ENCODE measurements around the gene DGKI.

DNA sequence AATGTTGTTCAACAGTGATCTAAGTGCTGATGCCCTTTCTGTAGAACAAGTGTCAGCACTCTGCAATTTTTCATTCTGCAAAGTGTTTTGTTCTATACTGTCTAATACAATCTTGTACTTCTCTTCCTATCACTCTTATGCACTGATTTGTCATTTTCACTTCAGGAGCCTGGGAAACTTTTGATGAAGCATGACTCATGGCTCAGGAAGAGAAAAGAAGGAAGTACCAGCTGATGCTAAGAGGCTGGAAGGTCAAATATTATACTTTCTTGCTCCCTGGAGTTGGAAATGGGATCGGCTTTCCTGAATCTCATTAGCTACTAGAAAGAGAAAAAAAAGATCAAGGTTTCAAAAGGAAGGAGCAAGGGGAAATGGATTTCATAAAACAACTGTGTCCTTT lies 45.8 kb downstream of the DGKI start:
- TF ChIP-seq MXI1 (IDR thresholded peaks at IDR 0.05; ENCODE audit: borderline replicate concordance, low read depth, low read length) = no peak
- TF ChIP-seq POLR2A (IDR thresholded peaks at IDR 0.05; ENCODE audit: low read depth, low read length) = no peak
- TF ChIP-seq, protein P1, sequence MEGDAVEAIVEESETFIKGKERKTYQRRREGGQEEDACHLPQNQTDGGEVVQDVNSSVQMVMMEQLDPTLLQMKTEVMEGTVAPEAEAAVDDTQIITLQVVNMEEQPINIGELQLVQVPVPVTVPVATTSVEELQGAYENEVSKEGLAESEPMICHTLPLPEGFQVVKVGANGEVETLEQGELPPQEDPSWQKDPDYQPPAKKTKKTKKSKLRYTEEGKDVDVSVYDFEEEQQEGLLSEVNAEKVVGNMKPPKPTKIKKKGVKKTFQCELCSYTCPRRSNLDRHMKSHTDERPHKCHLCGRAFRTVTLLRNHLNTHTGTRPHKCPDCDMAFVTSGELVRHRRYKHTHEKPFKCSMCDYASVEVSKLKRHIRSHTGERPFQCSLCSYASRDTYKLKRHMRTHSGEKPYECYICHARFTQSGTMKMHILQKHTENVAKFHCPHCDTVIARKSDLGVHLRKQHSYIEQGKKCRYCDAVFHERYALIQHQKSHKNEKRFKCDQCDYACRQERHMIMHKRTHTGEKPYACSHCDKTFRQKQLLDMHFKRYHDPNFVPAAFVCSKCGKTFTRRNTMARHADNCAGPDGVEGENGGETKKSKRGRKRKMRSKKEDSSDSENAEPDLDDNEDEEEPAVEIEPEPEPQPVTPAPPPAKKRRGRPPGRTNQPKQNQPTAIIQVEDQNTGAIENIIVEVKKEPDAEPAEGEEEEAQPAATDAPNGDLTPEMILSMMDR (conservative IDR thresholded peaks at IDR 0.05; ENCODE audit: low read depth, low read length) = no peak
- TF ChIP-seq MAZ (IDR thresholded peaks at IDR 0.05; ENCODE audit: borderline replicate concordance, low read depth, low read length) = no peak
- TF ChIP-seq, protein P2, sequence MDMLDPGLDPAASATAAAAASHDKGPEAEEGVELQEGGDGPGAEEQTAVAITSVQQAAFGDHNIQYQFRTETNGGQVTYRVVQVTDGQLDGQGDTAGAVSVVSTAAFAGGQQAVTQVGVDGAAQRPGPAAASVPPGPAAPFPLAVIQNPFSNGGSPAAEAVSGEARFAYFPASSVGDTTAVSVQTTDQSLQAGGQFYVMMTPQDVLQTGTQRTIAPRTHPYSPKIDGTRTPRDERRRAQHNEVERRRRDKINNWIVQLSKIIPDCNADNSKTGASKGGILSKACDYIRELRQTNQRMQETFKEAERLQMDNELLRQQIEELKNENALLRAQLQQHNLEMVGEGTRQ (IDR thresholded peaks at IDR 0.05; ENCODE audit: low read depth, low read length) = no peak
- TF ChIP-seq CEBPB (IDR thresholded peaks at IDR 0.05; ENCODE audit: low read depth, low read length) = no peak
- no peak for TF ChIP-seq RFX5 (IDR thresholded peaks at IDR 0.05; ENCODE audit: low read depth, low read length)
- TF ChIP-seq CHD1 (IDR thresholded peaks at IDR 0.05; ENCODE audit: low read depth, low read length) = no peak
- no peak for TF ChIP-seq RAD21 (IDR thresholded peaks at IDR 0.05; ENCODE audit: low read length)
- TF ChIP-seq RCOR1 (IDR thresholded peaks at IDR 0.05; ENCODE audit: insufficient replicate concordance, low read length) = no peak
- TF ChIP-seq FOS (IDR thresholded peaks at IDR 0.05; ENCODE audit: low read depth, low read length) = 0 out of 2 replicates have a peak, but pooled peaks have one; percentile 14
- TF ChIP-seq, protein P3, sequence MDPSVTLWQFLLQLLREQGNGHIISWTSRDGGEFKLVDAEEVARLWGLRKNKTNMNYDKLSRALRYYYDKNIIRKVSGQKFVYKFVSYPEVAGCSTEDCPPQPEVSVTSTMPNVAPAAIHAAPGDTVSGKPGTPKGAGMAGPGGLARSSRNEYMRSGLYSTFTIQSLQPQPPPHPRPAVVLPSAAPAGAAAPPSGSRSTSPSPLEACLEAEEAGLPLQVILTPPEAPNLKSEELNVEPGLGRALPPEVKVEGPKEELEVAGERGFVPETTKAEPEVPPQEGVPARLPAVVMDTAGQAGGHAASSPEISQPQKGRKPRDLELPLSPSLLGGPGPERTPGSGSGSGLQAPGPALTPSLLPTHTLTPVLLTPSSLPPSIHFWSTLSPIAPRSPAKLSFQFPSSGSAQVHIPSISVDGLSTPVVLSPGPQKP (IDR thresholded peaks at IDR 0.05; ENCODE audit: borderline replicate concordance, low read depth, low read length) = no peak
- no peak for TF ChIP-seq MAFK (IDR thresholded peaks at IDR 0.05; ENCODE audit: low read depth, low read length)
- TF ChIP-seq NFE2L2 (IDR thresholded peaks at IDR 0.05; ENCODE audit: low read depth, low read length) = no peak
